Body of pancreas (tissue), 4 donors: Measurements from ENCODE around the gene VPS33B. TPM values are rescaled to one million over a fixed set of nuclear protein-coding genes. Genes with fewer than 3 reads are reported as not detected.

Experiments used
- ATAC-seq: fragments of 150-250 bp; one replicate; pipeline ENCODE4 v1.9.1; 2016
- DNase-seq, 4 donors: peaks; one replicate each; pipeline ENCODE4 v3.0.0-alpha.2; 2019
- H3K27ac ChIP-seq, 4 donors: fragments of 200-600 bp; sonication (generic); 1 replicate in 3 of 4; 2 replicates in 1 of 4; pipeline versions ENCODE4 v1.5.1 to v1.6.1; 2016 to 2019; ENCODE audit warnings: mild to moderate bottlenecking in 1 of 4, mixed read lengths in 1 of 4, moderate library complexity in 1 of 4
- H3K27me3 ChIP-seq, 2 donors: fragments of 200-600 bp; sonication (generic); one replicate each; pipeline ENCODE4 v1.6.0; 2016; ENCODE audit warnings: mild to moderate bottlenecking in 1 of 2
- H3K36me3 ChIP-seq, 2 donors: fragments of 200-600 bp; sonication (generic); replicated peaks in 1 of 2; 2 replicates each; pipeline ENCODE4 v1.5.1; 2016; ENCODE audit warnings: low read depth in 2 of 2; ENCODE audit not compliant: insufficient read depth in 1 of 2
- H3K4me1 ChIP-seq: fragments of 200-600 bp; sonication (generic); one replicate; pipeline ENCODE4 v1.6.0; 2016
- H3K4me3 ChIP-seq, 2 donors: fragments of 200-600 bp; sonication (generic); 1 replicate in 1 of 2; 2 replicates in 1 of 2; pipeline ENCODE4 v1.5.1; 2016 to 2019
- H3K9me3 ChIP-seq, 3 donors: fragments of 200-600 bp; sonication (generic); 1 replicate in 2 of 3; 2 replicates in 1 of 3; pipeline ENCODE4 v1.5.1; 2016
- POLR2A ChIP-seq, 3 donors: fragments of 450-650 bp; IDR thresholded peaks; one replicate each; pipeline ENCODE4 v1.6.1; 2016; ENCODE audit warnings: antibody characterized with exemption in 3 of 3, mild to moderate bottlenecking in 2 of 3
- WGBS, 2 donors: methylation state at CpG; one replicate each; pipeline ENCODE4 v1.1.5; 2017; 5-methylcytosine and 5-hydroxymethylcytosine counted together
- intact Hi-C: fragments of 100-400 bp; cut with DNase I; formaldehyde crosslinking; loops from one replicate; pipeline ENCODE4 v1.15.1; 2023
- total RNA-seq, 2 donors: library from RNA; depleted of rRNA; stranded (reverse); fragments of >200 nt; gene quantifications; one replicate each; pipeline ENCODE4 v1.1.0, GENCODE V29; 2016
- TF ChIP-seq, protein P1 (sequence below), 7 experiments: fragments of 450-650 bp in 4 of 7; fragments of 200-600 bp in 3 of 7; sonication (generic) in 3 of 7; IDR thresholded peaks; one replicate each; pipeline ENCODE4 v1.5.1; 2016 to 2019; ENCODE audit warnings: antibody characterized with exemption in 7 of 7

The VPS33B gene
- total RNA-seq, 2 donors from 2014 or later = 8.3 to 10.5 TPM

DNA sequence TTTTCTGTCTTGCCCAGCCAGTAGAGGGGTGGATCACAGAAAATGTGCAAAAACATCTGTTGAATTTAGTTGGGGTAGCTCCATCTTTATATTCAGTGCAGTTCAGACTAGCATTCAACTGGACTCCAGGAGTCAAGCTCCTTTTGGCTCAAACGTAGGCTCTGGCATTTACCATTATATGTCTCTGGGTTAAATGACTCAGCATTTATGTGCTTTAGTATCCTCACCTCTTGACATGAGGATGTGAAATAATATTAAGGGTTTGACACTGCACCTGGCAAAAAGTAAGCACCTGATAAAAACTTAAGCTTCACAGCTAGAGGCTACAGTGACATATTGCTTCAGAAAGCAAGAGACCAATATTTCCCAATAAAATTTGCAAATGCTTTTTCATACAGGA is 42.8 kb downstream of the VPS33B start:
- Histone ChIP-seq H3K4me1 (no peaks in the 10 kb centered on the region), H3K36me3 (no peaks in the 10 kb centered on the region), H3K27ac (no peak overlapping the region), H3K27me3 (no peaks in the 10 kb centered on the region), H3K9me3 (no peaks in the 10 kb centered on the region), H3K4me3 (no peak overlapping the region)
- TF ChIP-seq POLR2A (IDR thresholded peaks at IDR 0.05) = no peak
- TF ChIP-seq, protein P1, sequence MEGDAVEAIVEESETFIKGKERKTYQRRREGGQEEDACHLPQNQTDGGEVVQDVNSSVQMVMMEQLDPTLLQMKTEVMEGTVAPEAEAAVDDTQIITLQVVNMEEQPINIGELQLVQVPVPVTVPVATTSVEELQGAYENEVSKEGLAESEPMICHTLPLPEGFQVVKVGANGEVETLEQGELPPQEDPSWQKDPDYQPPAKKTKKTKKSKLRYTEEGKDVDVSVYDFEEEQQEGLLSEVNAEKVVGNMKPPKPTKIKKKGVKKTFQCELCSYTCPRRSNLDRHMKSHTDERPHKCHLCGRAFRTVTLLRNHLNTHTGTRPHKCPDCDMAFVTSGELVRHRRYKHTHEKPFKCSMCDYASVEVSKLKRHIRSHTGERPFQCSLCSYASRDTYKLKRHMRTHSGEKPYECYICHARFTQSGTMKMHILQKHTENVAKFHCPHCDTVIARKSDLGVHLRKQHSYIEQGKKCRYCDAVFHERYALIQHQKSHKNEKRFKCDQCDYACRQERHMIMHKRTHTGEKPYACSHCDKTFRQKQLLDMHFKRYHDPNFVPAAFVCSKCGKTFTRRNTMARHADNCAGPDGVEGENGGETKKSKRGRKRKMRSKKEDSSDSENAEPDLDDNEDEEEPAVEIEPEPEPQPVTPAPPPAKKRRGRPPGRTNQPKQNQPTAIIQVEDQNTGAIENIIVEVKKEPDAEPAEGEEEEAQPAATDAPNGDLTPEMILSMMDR (IDR thresholded peaks at IDR 0.05) = no peak
- no peak for DNase-seq
- 29 to 46% methylated on average over 1 of the region's 1 CpG for WGBS, 2 donors
- intact Hi-C loops = no loop called here
- ATAC-seq = no peak

GRCh38 chr15:90974216-90974615 is 48.2 kb downstream of the VPS33B start:
- TF ChIP-seq POLR2A (IDR thresholded peaks at IDR 0.05) = no peak
- TF ChIP-seq, protein P1 (IDR thresholded peaks at IDR 0.05) = no peak
- intact Hi-C loops = no loop called here
- H3K36me3 ChIP-seq = no peaks in the 10 kb centered on the region
- H3K4me1 ChIP-seq = no peaks in the 10 kb centered on the region
- H3K9me3 ChIP-seq = no peaks in the 10 kb centered on the region
- no peaks in the 10 kb centered on the region for H3K27me3 ChIP-seq
- H3K27ac ChIP-seq = no peak overlapping the region
- H3K4me3 ChIP-seq = no peak overlapping the region
- ATAC-seq (no peak), DNase-seq (no peak)
- WGBS, 2 donors = 94 to 96% methylated on average over 17 to 21 of the region's 21 CpGs

DNA sequence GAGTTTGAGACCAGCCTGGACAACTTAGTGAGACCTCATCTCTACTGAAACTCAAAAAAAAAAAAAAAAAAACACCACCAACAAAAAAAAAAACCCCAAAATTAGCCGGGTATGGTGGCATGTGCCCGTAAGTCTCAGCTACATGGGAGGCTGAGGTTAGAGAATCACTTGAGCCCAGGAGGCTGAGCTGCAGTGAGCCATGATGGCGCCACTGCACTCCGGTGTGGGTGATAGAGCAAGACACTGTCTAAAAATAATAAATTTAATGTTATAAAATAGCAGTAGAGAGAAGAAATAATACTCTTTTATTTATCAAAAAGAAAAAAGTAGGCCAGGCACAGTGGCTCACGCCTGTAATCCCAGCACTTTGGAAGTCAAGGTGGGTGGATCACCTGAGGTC is 50.3 kb downstream of the VPS33B start:
- Histone ChIP-seq H3K9me3 (no peaks in the 10 kb centered on the region), H3K27ac (no peak overlapping the region), H3K4me3 (no peak overlapping the region), H3K36me3 (no peaks in the 10 kb centered on the region), H3K4me1 (no peaks in the 10 kb centered on the region), H3K27me3 (no peaks in the 10 kb centered on the region)
- no peak for DNase-seq
- intact Hi-C loops = no loop called here
- TF ChIP-seq POLR2A (IDR thresholded peaks at IDR 0.05) = no peak
- TF ChIP-seq, protein P1 (IDR thresholded peaks at IDR 0.05) = no peak
- 94% methylated on average over 5 of the region's 5 CpGs for WGBS, 2 donors
- ATAC-seq = no peak

DNA sequence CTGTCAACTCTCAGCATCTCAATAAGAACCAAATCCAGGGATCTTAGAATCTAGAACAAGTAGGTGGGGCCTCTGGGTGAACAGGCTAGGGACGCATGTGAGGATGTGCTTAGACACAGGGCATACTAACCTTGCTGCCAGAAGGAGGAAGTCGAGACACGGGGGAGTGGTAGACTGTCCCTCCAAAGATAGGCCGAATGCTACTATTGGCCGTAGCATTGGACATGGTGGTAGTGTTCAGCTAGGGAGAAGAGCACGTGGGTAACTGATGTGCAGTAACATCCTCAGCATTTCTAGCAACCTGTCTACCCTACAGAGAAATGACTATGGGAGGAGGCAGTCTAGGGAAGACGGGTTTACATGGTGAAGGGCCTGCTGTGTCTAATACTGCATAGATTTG is 52.1 kb downstream of the VPS33B start:
- Histone ChIP-seq H3K4me1 (no peaks in the 10 kb centered on the region), H3K27ac (no peak overlapping the region), H3K4me3 (no peak overlapping the region), H3K9me3 (no peaks in the 10 kb centered on the region), H3K36me3 (peaks cover 0 to 3% of the 10 kb centered on the region in 2 donors), H3K27me3 (no peaks in the 10 kb centered on the region)
- 87 to 90% methylated on average over 7 of the region's 7 CpGs for WGBS, 2 donors
- DNase-seq (no peak), ATAC-seq (no peak)
- intact Hi-C loops = no loop called here
- TF ChIP-seq, protein P1 (IDR thresholded peaks at IDR 0.05) = no peak
- no peak for TF ChIP-seq POLR2A (IDR thresholded peaks at IDR 0.05)

GRCh38 chr15:90968434-90968833 is 54.0 kb downstream of the VPS33B start:
- H3K36me3 ChIP-seq = peaks cover 0 to 3% of the 10 kb centered on the region in 2 donors
- no peak for ATAC-seq
- no peaks in the 10 kb centered on the region for H3K27me3 ChIP-seq
- no peak for DNase-seq
- TF ChIP-seq, protein P1 (IDR thresholded peaks at IDR 0.05) = no peak
- TF ChIP-seq POLR2A (IDR thresholded peaks at IDR 0.05) = no peak
- 91 to 100% methylated on average over 1 of the region's 1 CpG for WGBS, 2 donors
- H3K9me3 ChIP-seq = no peaks in the 10 kb centered on the region
- intact Hi-C loops = no loop called here
- no peak overlapping the region for H3K4me3 ChIP-seq
- H3K4me1 ChIP-seq = no peaks in the 10 kb centered on the region
- no peak overlapping the region for H3K27ac ChIP-seq
